Cardiac muscle cell (in vitro differentiated cells and primary cell): Measurements from ENCODE around the gene SCN3B. TPM values are rescaled to one million over a fixed set of nuclear protein-coding genes. Genes with fewer than 3 reads are reported as not detected.
A peak's percentile ranks its signal among the peaks of the same experiment; 100 is the strongest.

Experiments
- DNase-seq, 2 donors: peaks; one replicate each; pipeline versions ENCODE4 v3.0.0 to v3.0.0-alpha.2; 2010 to 2017; ENCODE audit warnings: low read depth in 1 of 2, low spot score in 1 of 2
- H3K27ac ChIP-seq: fragments of 200-600 bp; sonication (generic); 2 replicates; pipeline ENCODE4 v1.5.1; 2016
- H3K27me3 ChIP-seq: fragments of 200-600 bp; sonication (generic); 2 replicates; pipeline ENCODE4 v1.6.0; 2016; ENCODE audit warnings: control low read depth
- H3K36me3 ChIP-seq: fragments of 200-600 bp; sonication (generic); 2 replicates; pipeline ENCODE4 v1.5.1; 2016; ENCODE audit warnings: control low read depth
- H3K4me1 ChIP-seq: fragments of 200-600 bp; sonication (generic); 2 replicates; pipeline ENCODE4 v1.8.1; 2017; ENCODE audit warnings: low read depth, mild to moderate bottlenecking, mixed run types
- H3K4me3 ChIP-seq: fragments of 200-600 bp; sonication (generic); 2 replicates; pipeline ENCODE4 v1.5.1; 2016; ENCODE audit warnings: mild to moderate bottlenecking
- H3K9me3 ChIP-seq: fragments of 200-600 bp; sonication (generic); 2 replicates; pipeline ENCODE4 v1.5.1; 2017; ENCODE audit warnings: low read depth, mild to moderate bottlenecking, control low read depth
- polyA plus RNA-seq: library from polyadenylated mRNA; unstranded; fragments of >200 nt; fragmentation: Nextera tagmentation; extraction: Ambion mirVana; gene quantifications from 2 replicates; pipeline ENCODE4 v1.2.1, GENCODE V29; 2016
- total RNA-seq: library from RNA; depleted of rRNA; stranded (reverse); fragments of >200 nt; gene quantifications from 2 replicates; pipeline ENCODE4 v1.2.3, GENCODE V29; 2016
- TF ChIP-seq, protein P1 (sequence below): IDR thresholded peaks from 2 replicates; pipeline ENCODE4 v1.5.1; 2012; ENCODE audit warnings: low read depth, mild to moderate bottlenecking, low read length

SCN3B gene
- total and polyA plus RNA-seq, 2 experiments from 2014 or later = 0.12 to 0.77 TPM

GRCh38 chr11:123582992-123583504, 71.4 kb downstream of the SCN3B start:
- no peak overlapping the region for H3K4me3 ChIP-seq
- H3K9me3 ChIP-seq = no peaks in the 10 kb centered on the region
- H3K4me1 ChIP-seq = peaks cover 6% of the 10 kb centered on the region
- H3K36me3 ChIP-seq = no peaks in the 10 kb centered on the region
- no peaks in the 10 kb centered on the region for H3K27me3 ChIP-seq
- TF ChIP-seq, protein P1, sequence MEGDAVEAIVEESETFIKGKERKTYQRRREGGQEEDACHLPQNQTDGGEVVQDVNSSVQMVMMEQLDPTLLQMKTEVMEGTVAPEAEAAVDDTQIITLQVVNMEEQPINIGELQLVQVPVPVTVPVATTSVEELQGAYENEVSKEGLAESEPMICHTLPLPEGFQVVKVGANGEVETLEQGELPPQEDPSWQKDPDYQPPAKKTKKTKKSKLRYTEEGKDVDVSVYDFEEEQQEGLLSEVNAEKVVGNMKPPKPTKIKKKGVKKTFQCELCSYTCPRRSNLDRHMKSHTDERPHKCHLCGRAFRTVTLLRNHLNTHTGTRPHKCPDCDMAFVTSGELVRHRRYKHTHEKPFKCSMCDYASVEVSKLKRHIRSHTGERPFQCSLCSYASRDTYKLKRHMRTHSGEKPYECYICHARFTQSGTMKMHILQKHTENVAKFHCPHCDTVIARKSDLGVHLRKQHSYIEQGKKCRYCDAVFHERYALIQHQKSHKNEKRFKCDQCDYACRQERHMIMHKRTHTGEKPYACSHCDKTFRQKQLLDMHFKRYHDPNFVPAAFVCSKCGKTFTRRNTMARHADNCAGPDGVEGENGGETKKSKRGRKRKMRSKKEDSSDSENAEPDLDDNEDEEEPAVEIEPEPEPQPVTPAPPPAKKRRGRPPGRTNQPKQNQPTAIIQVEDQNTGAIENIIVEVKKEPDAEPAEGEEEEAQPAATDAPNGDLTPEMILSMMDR = no peak
- no peak overlapping the region for H3K27ac ChIP-seq
- no peak for DNase-seq

GRCh38 chr11:123581651-123582399, 72.6 kb downstream of the SCN3B start:
- H3K9me3 ChIP-seq = no peaks in the 10 kb centered on the region
- H3K27ac ChIP-seq = no peak overlapping the region
- H3K36me3 ChIP-seq = no peaks in the 10 kb centered on the region
- no peak for DNase-seq
- no peak overlapping the region for H3K4me3 ChIP-seq
- no peaks in the 10 kb centered on the region for H3K27me3 ChIP-seq
- TF ChIP-seq, protein P1 = no peak
- H3K4me1 ChIP-seq = peaks cover 6% of the 10 kb centered on the region

GRCh38 chr11:123580557-123581275, 73.7 kb downstream of the SCN3B start:
- no peaks in the 10 kb centered on the region for H3K36me3 ChIP-seq
- no peaks in the 10 kb centered on the region for H3K27me3 ChIP-seq
- DNase-seq = peak; percentile 53 to 76
- no peak overlapping the region for H3K27ac ChIP-seq
- H3K4me3 ChIP-seq = no peak overlapping the region
- no peaks in the 10 kb centered on the region for H3K4me1 ChIP-seq
- TF ChIP-seq, protein P1 = peak; percentile 96
- no peaks in the 10 kb centered on the region for H3K9me3 ChIP-seq

DNA sequence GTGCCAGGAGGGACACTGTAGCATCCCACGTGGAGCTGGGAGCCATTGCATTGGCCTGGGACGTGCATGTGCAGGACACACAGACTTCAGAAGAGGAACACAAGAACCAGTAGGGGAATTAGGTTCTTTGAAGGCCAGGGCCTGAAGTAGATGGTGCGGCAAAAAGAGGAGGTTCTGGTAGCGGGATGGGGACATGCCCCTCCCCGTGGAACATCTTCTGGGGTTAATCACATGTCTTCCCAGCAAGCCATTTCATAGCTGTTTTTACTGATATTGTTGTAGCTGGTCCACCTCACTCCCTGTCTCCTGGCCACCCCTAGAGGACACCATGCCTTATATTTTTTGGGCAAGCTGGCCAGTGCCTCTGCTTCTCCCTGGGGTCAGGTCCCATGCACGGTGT, 74.3 kb downstream of the SCN3B start:
- H3K27me3 ChIP-seq = no peaks in the 10 kb centered on the region
- TF ChIP-seq, protein P1 = no peak

DNA sequence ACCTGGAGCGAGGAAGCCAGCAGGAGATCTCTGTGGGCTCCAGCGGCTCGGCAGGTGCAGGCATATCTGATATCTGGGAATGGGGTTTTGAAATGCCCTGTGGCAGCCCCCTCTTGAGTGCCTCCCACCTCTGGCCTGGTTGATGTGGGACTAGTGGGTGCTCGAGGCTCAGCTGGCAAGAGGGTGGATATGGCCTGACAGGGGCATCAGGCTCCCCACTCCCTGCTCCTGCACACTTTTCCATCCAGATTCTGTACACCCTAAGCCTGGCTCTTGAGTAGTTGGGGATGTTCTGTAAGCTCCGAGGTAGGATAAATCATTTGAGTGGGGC, 75.0 kb downstream of the SCN3B start:
- H3K36me3 ChIP-seq = no peaks in the 10 kb centered on the region
- DNase-seq = no peak
- H3K9me3 ChIP-seq = no peaks in the 10 kb centered on the region
- no peaks in the 10 kb centered on the region for H3K27me3 ChIP-seq
- H3K27ac ChIP-seq = no peak overlapping the region
- no peaks in the 10 kb centered on the region for H3K4me1 ChIP-seq
- TF ChIP-seq, protein P1 = no peak
- H3K4me3 ChIP-seq = no peak overlapping the region

More for the DNA sequence above, 74.3 kb downstream of the SCN3B start:
- no peak for DNase-seq
- no peaks in the 10 kb centered on the region for H3K4me1 ChIP-seq
- no peak overlapping the region for H3K27ac ChIP-seq
- no peaks in the 10 kb centered on the region for H3K36me3 ChIP-seq
- no peak overlapping the region for H3K4me3 ChIP-seq
- no peaks in the 10 kb centered on the region for H3K9me3 ChIP-seq

Other genes with a start within 250 kb of the SCN3B start
- gene GRAMD1B, start 224.4 kb downstream of the SCN3B start, total RNA-seq = 47.4 and 81.5 TPM in 2 replicates
- 15.5 and 25.5 TPM in 2 replicates for gene GRAMD1B, start 224.4 kb downstream of the SCN3B start, polyA plus RNA-seq
- 11.8 and 12.0 TPM in 2 replicates for gene ZNF202, start 87.0 kb upstream of the SCN3B start, total RNA-seq
- 4.8 and 8.3 TPM in 2 replicates for gene ZNF202, start 87.0 kb upstream of the SCN3B start, polyA plus RNA-seq
- gene OR6X1, start 99.9 kb upstream of the SCN3B start, total RNA-seq = not detected in 2 replicates
- gene OR6X1, start 99.9 kb upstream of the SCN3B start, polyA plus RNA-seq = not detected in 2 replicates
- not detected in 2 replicates for gene OR6M1, start 151.7 kb upstream of the SCN3B start, total RNA-seq
- not detected in 2 replicates for gene OR6M1, start 151.7 kb upstream of the SCN3B start, polyA plus RNA-seq
- not detected in 2 replicates for gene TMEM225, start 231.0 kb upstream of the SCN3B start, total RNA-seq
- gene TMEM225, start 231.0 kb upstream of the SCN3B start, polyA plus RNA-seq = not detected in 2 replicates
- gene OR8D4, start 247.5 kb upstream of the SCN3B start, total RNA-seq = not detected in 2 replicates
- gene OR8D4, start 247.5 kb upstream of the SCN3B start, polyA plus RNA-seq = not detected in 2 replicates